DND-41 (cell line): ENCODE results near the gene PTPRG.

Experiments used
- EZH2 ChIP-seq: IDR thresholded peaks from 3 replicates; pipeline ENCODE4 v1.6.1; 2012; ENCODE audit warnings: borderline replicate concordance, low read depth, mild to moderate bottlenecking, moderate library complexity, low read length, inconsistent platforms; ENCODE audit not compliant: severe bottlenecking
- TF ChIP-seq, protein P1 (sequence below): IDR thresholded peaks from 2 replicates; pipeline ENCODE4 v1.5.1; 2012; ENCODE audit warnings: borderline replicate concordance, low read length, moderate library complexity, mild to moderate bottlenecking; ENCODE audit not compliant: poor library complexity, severe bottlenecking; ENCODE audit errors: extremely low read depth

DNA sequence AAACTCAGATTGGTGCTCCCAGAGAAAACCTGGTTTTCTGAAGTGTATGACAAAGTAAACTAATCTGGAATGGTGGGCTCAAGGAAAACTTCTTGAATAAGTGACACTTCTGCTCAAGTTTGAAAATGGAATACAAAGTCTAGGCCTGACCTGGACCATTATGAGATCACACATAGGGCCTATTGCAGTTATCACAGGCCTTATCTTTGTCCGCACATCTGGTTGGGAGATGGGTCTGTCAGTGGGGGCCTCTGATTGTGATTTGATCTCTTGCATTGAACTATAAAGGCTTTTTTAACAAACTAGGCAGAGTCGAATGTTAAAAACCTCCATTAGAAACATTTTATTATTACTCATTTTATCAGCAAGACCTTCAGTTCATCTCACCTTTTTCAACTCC, 405.6 kb downstream of the PTPRG start:
- TF ChIP-seq EZH2: no peak
- TF ChIP-seq, protein P1, sequence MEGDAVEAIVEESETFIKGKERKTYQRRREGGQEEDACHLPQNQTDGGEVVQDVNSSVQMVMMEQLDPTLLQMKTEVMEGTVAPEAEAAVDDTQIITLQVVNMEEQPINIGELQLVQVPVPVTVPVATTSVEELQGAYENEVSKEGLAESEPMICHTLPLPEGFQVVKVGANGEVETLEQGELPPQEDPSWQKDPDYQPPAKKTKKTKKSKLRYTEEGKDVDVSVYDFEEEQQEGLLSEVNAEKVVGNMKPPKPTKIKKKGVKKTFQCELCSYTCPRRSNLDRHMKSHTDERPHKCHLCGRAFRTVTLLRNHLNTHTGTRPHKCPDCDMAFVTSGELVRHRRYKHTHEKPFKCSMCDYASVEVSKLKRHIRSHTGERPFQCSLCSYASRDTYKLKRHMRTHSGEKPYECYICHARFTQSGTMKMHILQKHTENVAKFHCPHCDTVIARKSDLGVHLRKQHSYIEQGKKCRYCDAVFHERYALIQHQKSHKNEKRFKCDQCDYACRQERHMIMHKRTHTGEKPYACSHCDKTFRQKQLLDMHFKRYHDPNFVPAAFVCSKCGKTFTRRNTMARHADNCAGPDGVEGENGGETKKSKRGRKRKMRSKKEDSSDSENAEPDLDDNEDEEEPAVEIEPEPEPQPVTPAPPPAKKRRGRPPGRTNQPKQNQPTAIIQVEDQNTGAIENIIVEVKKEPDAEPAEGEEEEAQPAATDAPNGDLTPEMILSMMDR: no peak
